ENCODE data around the gene ARL8B. TPM values are rescaled to one million over a fixed set of nuclear protein-coding genes. Genes with fewer than 3 reads are reported as not detected.
"Not testable (repeated sequence)": the region's sequence is repeated elsewhere in the genome, so short reads cannot be mapped to it uniquely, and the experiment has no call there.

Gene ARL8B
- total RNA-seq, result 10 to 100 TPM; 49.3 to 68.5 (median 57.6) TPM
- long read RNA-seq, donor 1, transcript ARL8B-201 (7 exons, 3,005 nt), result major isoform, 121 of 136 reads
- long read RNA-seq, donor 1, partial matches to known transcripts, result 2 of 136 reads
- long read RNA-seq, donor 1, other reads (novel, unspliced or antisense), result 10 of 136 reads
- long read RNA-seq, donor 2, transcript ARL8B-201 (7 exons, 3,005 nt), result major isoform, 28 of 36 reads
- long read RNA-seq, donor 2, partial matches to known transcripts, result 6 of 36 reads
- long read RNA-seq, donor 2, other reads (novel, unspliced or antisense), result 2 of 36 reads

GRCh38 chr3:5122030-5122740 lies at the start of gene ARL8B:
Gene ARL8B, plus strand, starts transcription at chr3:5122292. Its CDS starts 174 bp downstream, at chr3:5122466.
- no peaks in the 10 kb centered on the region for H3K36me3 ChIP-seq (ENCODE audit: low read depth)
- peak; percentile 98 for TF ChIP-seq CTCF (IDR thresholded peaks at IDR 0.05)
- no peaks in the 10 kb centered on the region for H3K9me3 ChIP-seq
- H3K4me3 ChIP-seq, result peak within 1 kb of the TSS; percentile 100
- intact Hi-C loops (cut with DNase I, micrococcal nuclease), result loop anchor here in 1 of 2 donors (10.0 kb wide), 1 partner anchor 63 kb away; the partner anchor contains the start of gene EDEM1
- DNase-seq (peak; percentile 93 to 95 (median 93)), ATAC-seq (peak; percentile 100)
- H3K4me1 ChIP-seq (ENCODE audit: low read depth), result peaks cover 14% of the 10 kb centered on the region

GRCh38 chr3:5073374-5074085 lies 48.6 kb upstream of the ARL8B start:
- no peak for TF ChIP-seq CTCF (IDR thresholded peaks at IDR 0.05)
- Histone ChIP-seq H3K9me3 (no peaks in the 10 kb centered on the region), H3K36me3 (ENCODE audit: low read depth) (no peaks in the 10 kb centered on the region), H3K4me1 (ENCODE audit: low read depth) (no peaks in the 10 kb centered on the region), H3K4me3 (no peak overlapping the region)
- intact Hi-C loops (cut with DNase I, micrococcal nuclease), result no loop called here
- ATAC-seq (no peak), DNase-seq (no peak)

- ATAC-seq, result peak; percentile 66
- no peak for TF ChIP-seq CTCF (IDR thresholded peaks at IDR 0.05)
- no peak for DNase-seq
- no peaks in the 10 kb centered on the region for H3K36me3 ChIP-seq (ENCODE audit: low read depth)
- no peak overlapping the region for H3K4me3 ChIP-seq
- intact Hi-C loops (cut with DNase I, micrococcal nuclease), result no loop called here
- no peaks in the 10 kb centered on the region for H3K9me3 ChIP-seq
- H3K4me1 ChIP-seq (ENCODE audit: low read depth), result no peaks in the 10 kb centered on the region
These were observed 43.9 kb upstream of the ARL8B start for GRCh38 chr3:5078151-5078550.

GRCh38 chr3:5079761-5080160 lies 42.3 kb upstream of the ARL8B start:
- ATAC-seq (no peak), DNase-seq (no peak)
- intact Hi-C loops (cut with DNase I, micrococcal nuclease), result no loop called here
- no peak overlapping the region for H3K4me3 ChIP-seq
- H3K4me1 ChIP-seq (ENCODE audit: low read depth), result no peaks in the 10 kb centered on the region
- H3K36me3 ChIP-seq (ENCODE audit: low read depth), result no peaks in the 10 kb centered on the region
- H3K9me3 ChIP-seq, result no peaks in the 10 kb centered on the region
- TF ChIP-seq CTCF (IDR thresholded peaks at IDR 0.05), result no peak

GRCh38 chr3:5080779-5081550 lies 41.1 kb upstream of the ARL8B start:
- intact Hi-C loops (cut with DNase I, micrococcal nuclease), result no loop called here
- no peak for DNase-seq
- no peak overlapping the region for H3K4me3 ChIP-seq
- H3K36me3 ChIP-seq (ENCODE audit: low read depth), result no peaks in the 10 kb centered on the region
- no peak for TF ChIP-seq CTCF (IDR thresholded peaks at IDR 0.05)
- no peaks in the 10 kb centered on the region for H3K9me3 ChIP-seq
- no peak for ATAC-seq
- H3K4me1 ChIP-seq (ENCODE audit: low read depth), result no peaks in the 10 kb centered on the region

- ATAC-seq; H3K9me3 ChIP-seq; H3K4me3 ChIP-seq; DNase-seq; H3K36me3 ChIP-seq (ENCODE audit: low read depth); H3K4me1 ChIP-seq (ENCODE audit: low read depth); intact Hi-C loops (cut with DNase I, micrococcal nuclease): not testable (repeated sequence)
These were observed 39.9 kb upstream of the ARL8B start for GRCh38 chr3:5081973-5082788.

Measured in mucosa of descending colon (tissue), 3 donors.